GM21619 (cell line): ENCODE data around the gene ZNF436.
A peak's percentile ranks its signal among the peaks of the same experiment; 100 is the strongest.
"Not testable (repeated sequence)": the region's sequence is repeated elsewhere in the genome, so short reads cannot be mapped to it uniquely, and the experiment has no call there.

Experiments
- ATAC-seq: cut with Tn5 transposase; IDR thresholded peaks from one replicate; pipeline ENCODE4 v1.9.1; 2021; ENCODE audit not compliant: unreplicated experiment

Gene ZNF436

GRCh38 chr1:23393706-23394105, 24.1 kb upstream of the ZNF436 start:
- ATAC-seq = no peak

DNA sequence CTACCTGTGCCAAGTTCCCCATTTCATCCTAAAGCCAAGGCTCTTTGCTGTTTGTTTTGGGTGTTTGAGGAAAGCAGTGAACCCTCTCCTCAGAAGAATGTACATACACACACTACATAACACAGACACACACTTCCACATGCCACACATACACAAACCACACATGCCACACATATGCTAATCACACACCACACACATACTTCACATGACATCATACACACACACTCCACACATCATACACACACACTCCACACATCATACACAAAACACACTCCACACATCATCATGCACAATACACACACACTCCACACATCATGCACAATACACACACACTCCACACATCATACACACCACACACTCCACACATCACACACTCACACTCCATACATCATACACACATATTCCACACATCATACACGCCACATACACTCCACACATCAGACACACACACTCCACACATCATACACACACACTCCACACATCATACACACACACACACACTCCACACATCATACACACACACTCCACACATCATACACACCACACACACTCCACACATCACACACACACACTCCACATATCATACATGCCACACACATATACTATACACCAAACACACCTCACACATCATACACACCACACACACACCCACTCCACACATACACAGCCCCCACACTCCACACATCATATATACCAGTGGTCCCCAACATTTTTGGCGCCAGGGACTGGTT, 22.7 kb upstream of the ZNF436 start:
- ATAC-seq = no peak

DNA sequence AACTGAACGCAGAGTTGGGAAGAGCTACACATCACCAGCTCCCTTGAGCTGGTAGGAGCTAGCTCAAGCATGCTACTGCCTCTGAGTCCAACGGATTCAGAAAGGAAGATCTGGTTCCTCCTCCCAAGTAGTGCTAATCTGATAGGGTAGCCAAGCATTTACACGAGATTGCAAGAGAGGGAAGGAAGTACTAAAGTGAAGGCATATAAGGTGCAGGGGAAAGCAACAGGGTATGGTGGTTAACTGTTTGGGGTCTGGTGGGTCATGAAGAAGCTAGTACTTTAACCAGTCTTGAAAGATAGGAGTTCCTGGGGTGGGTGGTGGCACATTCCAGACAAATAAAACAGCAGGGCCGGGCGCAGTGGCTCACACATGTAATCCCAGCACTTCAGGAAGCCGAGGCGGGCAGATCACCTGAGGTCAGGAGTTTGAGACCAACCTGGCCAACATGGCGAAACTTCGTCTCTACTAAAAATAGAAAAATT, 20.2 kb upstream of the ZNF436 start:
- ATAC-seq = no peak

GRCh38 chr1:23387494-23387893, 17.9 kb upstream of the ZNF436 start:
- no peak for ATAC-seq

GRCh38 chr1:23385119-23385621, 15.5 kb upstream of the ZNF436 start:
- no peak for ATAC-seq

DNA sequence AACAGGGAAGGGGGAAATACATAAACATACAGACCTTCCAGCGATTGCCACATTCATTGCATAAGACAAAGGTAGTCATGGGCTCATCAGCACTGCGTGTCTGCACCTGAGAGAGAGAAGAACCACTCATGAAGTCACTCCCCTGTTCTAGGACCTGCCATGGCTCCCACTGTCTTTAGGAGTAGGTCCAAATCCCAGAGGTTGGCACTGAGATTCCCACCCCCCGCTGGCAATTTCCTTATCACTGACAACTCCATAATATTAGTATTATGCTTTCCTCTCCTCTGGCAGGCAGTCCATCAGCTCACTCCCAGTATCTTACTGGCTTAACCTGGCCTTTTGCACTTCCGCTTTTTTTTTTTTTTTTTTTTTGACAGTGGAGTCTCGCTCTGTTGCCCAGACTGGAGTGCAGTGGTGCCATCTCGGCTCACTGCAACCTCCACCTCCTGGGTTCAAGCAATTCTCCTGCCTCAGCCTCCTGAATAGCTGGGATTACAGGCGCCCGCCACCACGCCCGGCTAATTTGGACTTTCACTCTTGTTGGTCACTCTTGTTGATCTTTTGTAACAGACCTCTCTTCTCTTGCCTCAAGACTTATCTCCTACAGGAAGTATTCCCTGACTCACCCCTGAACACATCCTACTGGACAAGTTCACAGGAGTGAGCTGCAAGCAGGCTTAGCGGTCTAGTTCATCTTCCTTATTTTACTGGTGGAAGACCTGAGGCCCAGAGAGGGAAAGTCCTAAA, 14.8 kb upstream of the ZNF436 start:
- ATAC-seq = no peak

DNA sequence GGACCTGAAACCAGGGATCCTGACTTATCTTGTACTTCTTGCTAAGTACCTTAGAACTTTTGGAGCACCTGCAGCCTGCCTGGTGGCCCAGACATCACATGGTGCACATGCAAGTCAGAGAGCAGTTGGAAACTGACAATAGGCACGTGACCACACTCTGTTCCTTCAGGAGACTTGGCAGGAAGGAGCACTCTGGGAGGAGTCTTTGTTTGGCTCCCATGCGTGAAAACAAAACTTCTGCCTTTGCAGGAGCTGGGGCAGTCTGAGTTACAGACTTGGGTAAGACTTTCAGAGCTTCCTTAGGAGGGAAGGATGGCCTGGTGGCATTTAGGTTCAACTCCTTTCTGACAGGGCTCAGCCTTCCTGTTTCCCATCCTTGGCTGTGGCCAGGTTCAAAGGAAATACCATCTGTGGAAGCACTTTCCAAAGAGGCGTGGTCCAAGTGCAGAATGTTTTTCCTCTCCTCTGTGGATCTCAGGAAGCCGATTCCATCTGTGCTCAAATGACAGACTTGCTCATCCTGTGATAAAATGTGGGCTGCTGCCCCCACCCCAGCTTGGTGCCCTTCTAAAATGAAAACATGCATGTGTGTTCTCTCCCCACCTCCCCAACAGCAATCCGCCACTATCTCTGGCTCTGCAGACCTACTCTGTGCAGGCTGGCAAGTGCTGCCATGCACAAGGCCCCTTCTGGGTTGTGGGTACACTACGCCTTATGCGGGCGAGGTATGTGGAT, 14.1 kb upstream of the ZNF436 start:
- no peak for ATAC-seq

DNA sequence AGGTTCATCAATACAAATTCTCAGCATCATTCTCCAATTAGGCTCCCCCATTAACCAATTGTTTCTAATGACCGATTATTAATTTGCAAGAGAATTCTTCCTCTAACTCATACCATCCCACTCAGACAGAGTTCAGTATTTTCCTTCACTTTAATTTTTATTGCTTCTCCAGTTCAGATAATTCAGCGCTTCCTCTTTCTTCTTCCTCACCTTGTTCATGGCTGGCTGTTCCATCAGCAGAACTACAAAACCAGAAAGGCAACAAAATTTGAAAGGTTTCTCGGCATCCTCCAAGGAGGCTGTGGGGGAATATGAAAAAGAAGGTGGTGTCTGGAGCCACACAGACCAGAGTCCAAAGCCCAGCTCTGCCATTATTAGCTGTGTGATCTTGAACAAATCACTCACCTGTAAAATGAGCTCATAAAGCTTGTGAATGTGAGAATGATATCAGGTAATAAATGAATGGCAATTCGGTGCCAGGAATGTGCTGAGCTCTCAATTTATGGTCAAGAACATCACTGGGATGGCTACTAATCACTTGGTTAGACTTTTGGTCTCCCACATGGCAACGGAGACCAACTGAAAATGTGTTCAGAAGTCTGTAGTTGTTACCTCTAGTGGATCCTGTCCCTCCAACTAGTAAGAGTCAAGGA, 11.7 kb upstream of the ZNF436 start:
- ATAC-seq = no peak

- ATAC-seq = no peak
Measured at GRCh38 chr1:23380719-23381118, 11.1 kb upstream of the ZNF436 start.

DNA sequence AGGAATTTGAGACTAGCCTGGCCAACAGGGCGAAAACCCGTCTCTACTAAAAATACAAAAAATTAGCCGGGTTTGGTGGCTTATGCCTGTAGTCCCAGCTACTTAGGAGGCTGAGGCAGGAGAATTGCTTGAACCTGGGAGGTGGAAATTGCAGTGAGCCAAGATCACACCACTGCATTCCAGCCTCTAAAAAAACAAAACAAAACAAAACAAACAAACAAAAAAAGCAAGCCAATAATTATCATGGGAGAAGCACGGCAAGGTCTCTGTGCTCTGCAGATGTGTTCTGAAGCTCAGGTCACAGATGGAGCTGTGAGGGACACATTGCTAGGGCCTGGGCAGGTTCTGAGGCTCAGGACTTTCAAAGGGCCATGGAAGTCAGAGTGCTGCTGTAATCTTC, 10.6 kb upstream of the ZNF436 start:
- ATAC-seq = not testable (repeated sequence)

DNA sequence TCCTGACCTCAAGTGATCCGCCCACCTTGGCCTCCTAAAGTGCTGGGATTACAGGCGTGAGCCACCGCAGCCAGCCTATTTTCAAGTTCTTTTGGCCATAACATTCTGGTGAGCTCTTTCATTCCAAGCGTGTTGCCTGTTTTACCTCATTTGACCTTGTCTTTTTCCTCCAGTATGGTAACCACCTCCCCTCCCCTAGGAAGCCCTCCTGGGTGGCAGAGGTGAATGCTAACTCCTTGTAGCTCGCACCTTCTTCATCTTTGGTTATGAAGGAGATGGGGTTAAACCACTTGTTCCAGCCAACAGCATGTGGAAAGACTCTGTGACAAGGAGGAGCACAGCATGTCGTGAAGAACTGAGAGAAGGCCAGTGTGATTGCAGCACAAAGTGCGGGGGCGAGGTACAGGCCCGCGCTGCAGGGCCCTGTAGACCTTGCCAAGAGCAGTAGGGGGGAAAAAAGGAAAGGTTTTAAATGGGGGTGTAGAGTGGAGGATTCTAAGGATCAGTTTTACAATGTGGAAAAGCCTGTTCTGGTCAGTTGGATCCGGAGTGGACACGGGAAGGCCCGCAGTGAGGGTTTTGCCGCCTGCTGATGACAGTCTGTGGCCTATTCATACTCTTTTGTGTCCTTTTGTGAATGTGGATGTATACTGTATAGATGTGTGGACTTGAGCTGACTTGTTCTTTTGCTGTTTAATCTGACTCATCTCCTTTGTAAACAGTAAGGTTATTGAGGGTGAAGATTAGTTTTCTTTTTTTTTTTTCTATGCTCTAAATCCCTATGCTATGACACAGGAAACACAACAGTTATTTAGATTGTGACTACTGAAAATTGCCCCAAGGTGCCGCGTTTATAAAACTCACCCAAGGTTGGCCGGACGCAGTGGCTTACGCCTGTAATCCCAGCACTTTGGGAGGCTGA, 7.5 kb upstream of the ZNF436 start:
- ATAC-seq = no peak

DNA sequence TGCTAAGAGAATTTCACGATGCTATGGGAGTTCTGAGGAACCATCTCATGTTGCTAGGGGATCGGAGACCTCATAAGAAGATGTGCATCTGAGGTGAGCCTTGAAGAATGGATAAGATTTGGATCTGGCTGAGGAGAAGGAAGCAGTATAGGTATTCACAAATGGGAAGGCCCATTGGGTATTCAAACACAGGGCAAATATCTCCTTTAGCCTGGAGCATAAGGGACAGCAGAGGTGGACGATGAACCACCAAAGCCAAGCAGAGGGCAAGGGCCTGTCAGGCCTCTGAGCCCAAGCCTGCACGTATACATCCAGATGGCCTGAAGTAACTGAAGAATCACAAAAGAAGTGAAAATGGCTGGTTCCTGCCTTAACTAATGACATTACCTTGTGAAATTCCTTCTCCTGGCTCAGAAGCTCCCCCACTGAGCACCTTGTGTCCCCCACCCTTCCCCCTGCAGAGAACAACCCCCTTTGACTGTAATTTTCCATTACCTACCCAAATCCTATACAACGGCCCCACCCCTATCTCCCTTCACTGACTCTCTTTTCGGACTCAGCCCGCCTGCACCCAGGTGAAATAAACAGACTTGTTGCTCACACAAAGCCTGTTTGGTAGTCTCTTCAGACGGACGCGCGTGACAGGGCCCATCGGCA, 4.6 kb upstream of the ZNF436 start:
- not testable (repeated sequence) for ATAC-seq

DNA sequence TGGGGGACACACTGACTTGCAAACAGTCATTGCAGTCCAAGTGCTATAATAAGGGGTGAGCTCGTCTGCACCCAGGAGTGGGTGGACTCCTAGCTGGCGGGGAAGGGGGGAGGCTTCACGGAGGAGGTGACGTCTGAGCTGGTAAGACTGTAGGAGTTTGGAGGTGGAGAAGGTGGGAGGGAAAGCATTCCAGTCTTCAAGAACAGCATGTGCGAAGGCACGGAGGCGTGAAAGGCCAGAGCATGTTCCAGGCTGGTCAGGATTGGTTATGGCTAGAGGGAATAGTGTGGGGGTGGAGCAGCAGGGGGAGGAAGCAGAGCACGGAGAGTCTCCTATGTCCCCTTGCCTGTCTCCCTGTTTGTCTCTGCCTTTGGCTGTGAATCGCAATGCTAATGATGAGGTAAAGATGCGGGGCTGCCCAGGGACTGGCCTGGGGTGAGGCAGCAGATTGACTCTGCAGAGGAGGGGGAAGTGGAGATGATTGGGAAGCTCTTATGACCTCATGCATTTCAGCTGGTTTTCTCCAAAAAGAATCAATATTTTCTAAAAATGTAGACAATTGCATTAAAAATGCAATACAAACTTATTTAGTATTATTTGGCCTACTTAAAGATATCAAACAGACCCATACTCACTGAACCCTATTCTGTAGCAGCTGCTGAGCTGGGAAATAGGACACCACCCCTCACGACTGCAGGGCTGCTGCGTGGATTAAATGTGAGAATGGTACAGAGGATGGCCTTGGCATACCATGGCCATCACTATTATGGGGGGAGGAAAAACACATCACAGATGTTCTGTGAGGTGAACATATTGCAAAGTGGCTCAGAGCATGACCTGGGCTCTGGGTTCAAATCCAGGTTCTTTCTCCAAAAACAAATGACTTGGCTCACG, 2.6 kb upstream of the ZNF436 start:
- ATAC-seq = no peak

DNA sequence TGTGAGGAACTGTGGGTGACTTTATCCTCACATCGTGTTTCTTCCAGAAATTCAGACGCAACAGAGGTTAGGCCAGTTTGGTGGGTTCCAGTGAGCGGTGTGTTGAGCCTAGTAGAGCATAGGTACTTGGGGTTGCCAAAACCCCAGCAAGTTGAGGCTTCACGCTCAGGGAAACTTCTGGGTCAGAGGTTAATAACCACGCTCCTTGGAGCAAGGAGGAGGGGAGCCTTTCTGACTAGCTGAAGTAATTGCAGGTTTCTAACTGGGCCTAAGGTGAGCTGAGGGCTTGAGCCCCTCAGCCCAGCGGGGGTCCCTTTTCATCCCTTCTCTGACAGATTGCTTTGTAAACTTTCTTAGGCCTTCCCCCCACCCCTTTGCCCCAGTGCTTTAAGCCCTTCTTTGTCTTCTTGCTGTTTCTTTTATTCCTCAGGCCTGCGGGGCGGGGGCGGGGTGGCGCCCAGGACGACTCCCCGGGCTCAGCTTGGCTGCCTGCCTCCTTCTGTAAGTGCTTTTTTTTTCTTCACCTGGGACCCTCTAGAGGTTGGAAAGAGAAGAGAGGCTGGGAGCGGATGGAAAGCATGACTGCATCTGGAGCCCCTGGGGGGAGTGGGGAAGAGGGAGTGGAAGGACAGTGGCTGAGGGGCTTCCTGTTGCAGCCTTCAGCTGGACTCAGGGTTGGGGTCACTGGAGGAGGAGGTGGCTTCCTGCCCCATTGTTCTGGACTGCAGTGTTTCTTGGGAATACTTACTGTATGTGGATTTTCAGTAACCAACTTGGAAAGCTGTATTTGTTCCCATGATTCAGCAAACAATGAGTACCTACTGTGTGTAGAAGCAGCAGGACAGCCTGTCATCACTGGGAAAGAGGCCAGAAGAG, 1.3 kb upstream of the ZNF436 start:
- no peak for ATAC-seq

- no peak for ATAC-seq
Measured at GRCh38 chr1:23370330-23370708, 683 bp upstream of the ZNF436 start.

GRCh38 chr1:23368562-23369334, 888 bp downstream of the ZNF436 start:
- ATAC-seq = peak; percentile 62
